ENCODE measurements around the gene C17orf67. TPM values are rescaled to one million over a fixed set of nuclear protein-coding genes. Genes with fewer than 3 reads are reported as not detected.

The C17orf67 gene
- total RNA-seq, 1 donor from 2014 or later = 10.1 TPM

GRCh38 chr17:56798916-56799315, 34.8 kb downstream of the C17orf67 start:
- Histone ChIP-seq H3K27ac (no peak overlapping the region), H3K27me3 (no peaks in the 10 kb centered on the region), H3K4me1 (no peaks in the 10 kb centered on the region), H3K9me3 (no peaks in the 10 kb centered on the region), H3K36me3 (no peaks in the 10 kb centered on the region), H3K4me3 (no peak overlapping the region)
- TF ChIP-seq CTCF (IDR thresholded peaks at IDR 0.05) = no peak
- intact Hi-C loops (cut with DNase I) = no loop called here
- DNase-seq (ENCODE audit: low spot score in 2 of 2) = no peak

GRCh38 chr17:56796536-56796935, 37.2 kb downstream of the C17orf67 start:
- intact Hi-C loops (cut with DNase I) = no loop called here
- no peaks in the 10 kb centered on the region for H3K9me3 ChIP-seq
- H3K4me3 ChIP-seq = no peak overlapping the region
- H3K36me3 ChIP-seq = no peaks in the 10 kb centered on the region
- H3K4me1 ChIP-seq = no peaks in the 10 kb centered on the region
- no peak for DNase-seq (ENCODE audit: low spot score in 2 of 2)
- H3K27me3 ChIP-seq = no peaks in the 10 kb centered on the region
- TF ChIP-seq CTCF (IDR thresholded peaks at IDR 0.05) = no peak
- H3K27ac ChIP-seq = no peak overlapping the region

- Histone ChIP-seq H3K4me1 (no peaks in the 10 kb centered on the region), H3K27ac (no peak overlapping the region), H3K36me3 (no peaks in the 10 kb centered on the region), H3K9me3 (no peaks in the 10 kb centered on the region), H3K27me3 (no peaks in the 10 kb centered on the region), H3K4me3 (no peak overlapping the region)
- intact Hi-C loops (cut with DNase I) = no loop called here
- no peak for TF ChIP-seq CTCF (IDR thresholded peaks at IDR 0.05)
- DNase-seq (ENCODE audit: low spot score in 2 of 2) = no peak
Measured at GRCh38 chr17:56795221-56795865, 38.4 kb downstream of the C17orf67 start.

- DNase-seq (ENCODE audit: low spot score in 2 of 2) = no peak
- TF ChIP-seq CTCF (IDR thresholded peaks at IDR 0.05) = no peak
- intact Hi-C loops (cut with DNase I) = no loop called here
Measured at GRCh38 chr17:56793957-56794356, 39.8 kb downstream of the C17orf67 start.

GRCh38 chr17:56793531-56793930, 40.2 kb downstream of the C17orf67 start:
- Histone ChIP-seq H3K4me3 (no peak overlapping the region), H3K27me3 (no peaks in the 10 kb centered on the region)
- intact Hi-C loops (cut with DNase I) = no loop called here

More at GRCh38 chr17:56793957-56794356, 39.8 kb downstream of the C17orf67 start:
- Histone ChIP-seq H3K4me1 (no peaks in the 10 kb centered on the region), H3K4me3 (no peak overlapping the region), H3K27me3 (no peaks in the 10 kb centered on the region), H3K9me3 (no peaks in the 10 kb centered on the region), H3K36me3 (no peaks in the 10 kb centered on the region), H3K27ac (no peak overlapping the region)

More at GRCh38 chr17:56793531-56793930, 40.2 kb downstream of the C17orf67 start:
- DNase-seq (ENCODE audit: low spot score in 2 of 2) = no peak
- Histone ChIP-seq H3K27ac (no peak overlapping the region), H3K9me3 (no peaks in the 10 kb centered on the region), H3K4me1 (no peaks in the 10 kb centered on the region), H3K36me3 (no peaks in the 10 kb centered on the region)
- no peak for TF ChIP-seq CTCF (IDR thresholded peaks at IDR 0.05)

Measured in ascending aorta (tissue), 2 donors.